GM12872 (cell line): ENCODE measurements around the gene NOS1AP.

Experiments
- TF ChIP-seq, protein P1 (sequence below): IDR thresholded peaks from 3 replicates; pipeline ENCODE4 v1.5.1; 2011; ENCODE audit warnings: low read depth, mild to moderate bottlenecking, low read length, moderate library complexity; ENCODE audit not compliant: insufficient read depth

Gene NOS1AP

DNA sequence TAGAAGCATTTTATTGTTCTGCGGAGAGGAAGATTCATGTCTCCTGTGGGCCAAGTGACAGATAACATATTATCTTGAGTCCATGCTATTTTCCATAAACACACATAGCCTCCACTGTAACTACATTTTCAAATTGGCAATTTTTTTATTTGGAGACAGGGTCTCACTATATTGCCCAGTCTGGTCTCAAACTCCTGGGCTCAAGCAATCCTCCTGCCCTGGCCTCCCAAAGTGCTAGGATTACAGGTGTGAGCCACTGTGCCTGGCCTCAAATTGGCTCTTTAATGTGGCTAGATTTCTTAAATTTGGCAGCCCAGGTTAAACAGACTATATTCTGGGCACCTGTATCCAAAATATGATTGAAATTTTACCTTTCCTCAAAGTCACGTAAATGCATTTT, 13.8 kb downstream of the NOS1AP start:
- TF ChIP-seq, protein P1, sequence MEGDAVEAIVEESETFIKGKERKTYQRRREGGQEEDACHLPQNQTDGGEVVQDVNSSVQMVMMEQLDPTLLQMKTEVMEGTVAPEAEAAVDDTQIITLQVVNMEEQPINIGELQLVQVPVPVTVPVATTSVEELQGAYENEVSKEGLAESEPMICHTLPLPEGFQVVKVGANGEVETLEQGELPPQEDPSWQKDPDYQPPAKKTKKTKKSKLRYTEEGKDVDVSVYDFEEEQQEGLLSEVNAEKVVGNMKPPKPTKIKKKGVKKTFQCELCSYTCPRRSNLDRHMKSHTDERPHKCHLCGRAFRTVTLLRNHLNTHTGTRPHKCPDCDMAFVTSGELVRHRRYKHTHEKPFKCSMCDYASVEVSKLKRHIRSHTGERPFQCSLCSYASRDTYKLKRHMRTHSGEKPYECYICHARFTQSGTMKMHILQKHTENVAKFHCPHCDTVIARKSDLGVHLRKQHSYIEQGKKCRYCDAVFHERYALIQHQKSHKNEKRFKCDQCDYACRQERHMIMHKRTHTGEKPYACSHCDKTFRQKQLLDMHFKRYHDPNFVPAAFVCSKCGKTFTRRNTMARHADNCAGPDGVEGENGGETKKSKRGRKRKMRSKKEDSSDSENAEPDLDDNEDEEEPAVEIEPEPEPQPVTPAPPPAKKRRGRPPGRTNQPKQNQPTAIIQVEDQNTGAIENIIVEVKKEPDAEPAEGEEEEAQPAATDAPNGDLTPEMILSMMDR, result no peak

DNA sequence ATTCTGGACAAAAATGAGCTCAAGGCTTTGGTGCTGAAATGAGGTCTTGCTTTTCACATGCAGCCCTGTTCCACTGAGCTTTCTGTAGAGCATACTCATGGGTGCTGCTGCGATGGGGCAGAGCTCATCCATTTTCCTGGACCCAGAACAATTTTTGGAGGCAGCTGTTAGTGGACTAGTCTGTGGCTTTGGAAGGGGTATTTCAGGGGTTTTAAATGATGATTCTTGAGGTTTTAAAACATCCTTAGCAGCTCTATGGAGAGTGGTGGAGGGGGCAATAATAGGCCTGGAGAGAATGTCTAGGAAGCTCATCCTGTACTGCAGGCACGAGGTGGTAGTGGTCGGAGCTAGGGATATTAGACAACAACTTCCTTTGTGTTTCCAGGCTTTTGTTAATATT, 16.5 kb downstream of the NOS1AP start:
- TF ChIP-seq, protein P1, result no peak

GRCh38 chr1:162087111-162087510, 17.6 kb downstream of the NOS1AP start:
- TF ChIP-seq, protein P1, result no peak

DNA sequence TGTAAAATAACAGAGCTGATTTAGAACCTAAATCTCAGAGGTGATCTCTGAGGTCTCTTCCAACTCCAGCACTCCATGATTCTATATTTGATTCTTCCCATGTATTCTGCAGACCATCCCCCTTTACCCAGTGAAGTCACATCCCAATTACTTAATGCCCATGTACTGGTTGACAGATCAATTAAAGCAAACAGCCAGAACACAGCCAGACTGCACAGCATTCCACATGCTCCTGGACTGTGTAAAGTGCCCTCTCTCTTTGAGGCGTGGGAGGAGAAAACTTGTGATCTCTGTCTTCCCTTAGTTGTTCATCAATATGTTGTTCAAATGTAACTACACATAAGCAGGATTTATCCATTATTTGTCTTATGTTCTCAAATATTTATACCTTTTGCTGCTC, 18.1 kb downstream of the NOS1AP start:
- TF ChIP-seq, protein P1, result no peak

- TF ChIP-seq, protein P1, result no peak
These were observed 18.9 kb downstream of the NOS1AP start for GRCh38 chr1:162088281-162088969.

- TF ChIP-seq, protein P1, result no peak
These were observed 20.3 kb downstream of the NOS1AP start for GRCh38 chr1:162089748-162090147.

DNA sequence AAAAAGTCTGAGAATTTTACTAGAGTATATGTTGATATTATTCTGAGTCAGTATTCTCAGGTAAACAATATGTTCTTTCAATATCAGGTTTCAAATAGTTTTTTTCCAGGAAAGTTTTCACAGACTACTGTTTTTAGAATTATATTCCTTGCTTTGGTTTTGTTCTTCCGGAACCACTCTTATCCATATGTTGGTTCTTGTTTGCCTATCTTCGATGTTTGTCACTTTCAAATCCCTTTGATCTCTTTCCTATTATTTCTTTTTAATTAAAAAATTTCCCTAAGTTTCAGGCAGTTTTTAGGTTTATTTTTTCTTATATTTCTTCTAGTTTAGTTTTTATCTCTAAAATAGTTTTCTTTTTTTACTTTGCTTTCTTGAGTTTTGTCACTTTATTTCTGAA, 20.9 kb downstream of the NOS1AP start:
- TF ChIP-seq, protein P1, result no peak
